ENCODE results near the gene GPR17. TPM values are rescaled to one million over a fixed set of nuclear protein-coding genes. Genes with fewer than 3 reads are reported as not detected.

GPR17 gene
- total RNA-seq, 2 experiments from 2014 or later, result not detected

DNA sequence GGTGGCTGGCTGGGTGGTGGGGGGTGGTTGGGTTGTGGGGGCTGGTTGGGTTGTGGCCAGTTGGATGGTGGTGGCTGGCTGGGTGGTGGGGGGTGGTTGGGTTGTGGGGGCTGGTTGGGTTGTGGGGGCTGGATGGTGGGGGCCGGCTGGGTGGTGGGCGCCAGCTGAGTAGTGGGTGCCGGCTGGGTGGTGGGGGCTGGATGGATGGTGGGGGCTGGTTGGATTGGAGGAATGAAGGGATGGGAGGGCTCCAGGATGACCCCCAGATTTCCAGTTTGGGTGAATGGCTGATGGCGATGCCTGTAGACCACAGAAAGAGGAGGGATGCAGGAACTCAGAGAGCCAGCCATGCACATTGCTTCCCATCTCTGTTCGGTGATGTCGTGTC lies 26.8 kb upstream of the GPR17 start:
- Mint-ChIP-seq H3K9me3 (no peaks in the 10 kb centered on the region), H3K4me3 (no peak overlapping the region), H3K27ac (no peak overlapping the region), H3K27me3 (ENCODE audit: low read depth) (no peaks in the 10 kb centered on the region), H3K4me1 (ENCODE audit: low read depth) (peaks cover 24% of the 10 kb centered on the region), H3K36me3 (ENCODE audit: low read depth) (no peaks in the 10 kb centered on the region)
- intact Hi-C loops (cut with micrococcal nuclease), result no loop called here
- CTCF ChIA-PET, result no interaction called here
- no peak for DNase-seq

DNA sequence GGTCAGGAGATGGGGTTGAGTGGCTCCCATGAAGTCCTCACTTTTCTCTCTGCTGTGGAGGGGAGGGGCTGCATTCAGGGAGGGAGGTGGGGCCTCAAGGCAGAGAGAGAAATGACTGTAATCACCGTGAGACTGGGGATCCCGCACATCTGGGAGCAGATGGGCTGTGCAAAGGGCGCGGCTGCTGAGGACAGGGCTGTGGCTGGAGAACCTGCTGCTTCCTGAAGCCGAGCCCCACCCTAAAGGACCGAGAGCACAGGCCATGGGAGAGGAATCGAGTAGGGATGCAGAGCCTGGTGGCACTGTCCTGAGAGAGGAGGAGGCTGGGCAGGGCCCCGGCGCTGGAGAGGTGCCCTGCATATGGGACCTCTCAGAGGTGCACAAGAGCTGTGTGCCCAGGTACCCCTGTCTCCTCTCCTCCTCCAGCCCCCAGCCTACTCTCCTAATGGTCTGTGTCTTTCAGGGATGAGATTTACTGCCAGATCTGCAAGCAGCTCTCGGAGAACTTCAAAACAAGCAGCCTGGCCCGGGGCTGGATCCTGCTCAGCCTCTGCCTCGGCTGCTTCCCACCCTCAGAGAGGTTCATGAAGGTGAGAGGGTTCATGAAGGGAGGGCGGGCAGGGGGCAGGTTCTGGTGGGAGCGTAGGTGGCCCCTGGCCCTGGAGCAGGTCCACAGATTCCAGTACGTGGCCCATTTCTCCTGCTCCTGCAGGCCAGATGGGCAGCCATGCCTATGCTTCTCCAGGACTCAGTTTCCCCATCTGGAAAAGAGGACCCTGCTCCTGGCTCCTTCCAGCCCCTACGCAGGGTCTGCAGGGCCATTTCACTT lies 25.9 kb upstream of the GPR17 start:
- H3K27ac Mint-ChIP-seq, result no peak overlapping the region
- no peaks in the 10 kb centered on the region for H3K27me3 Mint-ChIP-seq (ENCODE audit: low read depth)
- peaks cover 22% of the 10 kb centered on the region for H3K4me1 Mint-ChIP-seq (ENCODE audit: low read depth)
- DNase-seq, result peak; percentile 5
- no peaks in the 10 kb centered on the region for H3K36me3 Mint-ChIP-seq (ENCODE audit: low read depth)
- intact Hi-C loops (cut with micrococcal nuclease), result no loop called here
- CTCF ChIA-PET, result no interaction called here
- no peaks in the 10 kb centered on the region for H3K9me3 Mint-ChIP-seq
- H3K4me3 Mint-ChIP-seq, result no peak overlapping the region

DNA sequence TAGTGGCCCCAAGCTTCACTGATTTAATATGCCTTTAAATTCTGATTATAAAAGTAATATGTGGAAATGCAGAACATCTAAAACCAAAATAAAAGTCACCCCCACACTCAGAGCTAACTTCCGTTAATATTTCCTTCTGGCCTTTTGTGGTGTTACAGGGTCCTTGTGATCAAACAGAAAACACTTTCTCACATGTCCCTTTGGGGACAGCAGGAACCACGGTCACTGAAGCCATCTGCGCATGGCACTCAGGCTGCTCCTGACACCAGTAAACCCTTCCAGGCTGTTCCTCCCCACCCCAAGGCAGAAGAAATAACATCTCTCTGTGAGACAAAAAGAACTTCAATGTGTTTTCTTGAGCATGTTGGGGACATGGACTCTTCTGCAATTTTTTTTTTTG lies 25.1 kb upstream of the GPR17 start:
- intact Hi-C loops (cut with micrococcal nuclease), result no loop called here
- Mint-ChIP-seq H3K36me3 (ENCODE audit: low read depth) (no peaks in the 10 kb centered on the region), H3K27me3 (ENCODE audit: low read depth) (no peaks in the 10 kb centered on the region), H3K4me1 (ENCODE audit: low read depth) (peaks cover 18% of the 10 kb centered on the region), H3K27ac (no peak overlapping the region), H3K4me3 (no peak overlapping the region), H3K9me3 (no peaks in the 10 kb centered on the region)
- CTCF ChIA-PET, result no interaction called here
- DNase-seq, result no peak

DNA sequence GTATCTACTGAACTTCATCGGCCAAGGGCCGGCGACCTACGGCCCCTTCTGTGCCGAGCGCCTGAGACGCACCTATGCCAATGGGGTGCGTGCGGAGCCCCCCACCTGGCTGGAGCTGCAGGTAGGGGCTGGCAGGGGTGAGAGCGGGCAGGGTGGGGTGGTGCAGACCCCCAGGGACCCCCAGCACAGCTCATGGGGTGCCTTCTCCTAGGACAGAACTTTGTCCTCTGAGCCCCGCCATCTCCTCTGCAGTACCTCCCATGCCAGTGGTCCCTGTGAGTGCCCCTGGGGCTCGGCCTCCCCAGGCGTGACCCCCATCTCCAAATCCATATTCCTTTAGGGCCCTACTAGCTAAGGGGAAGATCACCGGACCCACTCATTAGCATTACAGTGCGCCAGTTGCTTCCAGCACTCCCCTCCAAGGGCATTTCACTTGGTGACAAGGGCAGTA lies 23.9 kb upstream of the GPR17 start:
- no peak overlapping the region for H3K4me3 Mint-ChIP-seq
- intact Hi-C loops (cut with micrococcal nuclease), result no loop called here
- no peak overlapping the region for H3K27ac Mint-ChIP-seq
- CTCF ChIA-PET, result no interaction called here
- H3K36me3 Mint-ChIP-seq (ENCODE audit: low read depth), result no peaks in the 10 kb centered on the region
- DNase-seq, result no peak
- H3K27me3 Mint-ChIP-seq (ENCODE audit: low read depth), result no peaks in the 10 kb centered on the region
- peaks cover 6% of the 10 kb centered on the region for H3K4me1 Mint-ChIP-seq (ENCODE audit: low read depth)
- H3K9me3 Mint-ChIP-seq, result no peaks in the 10 kb centered on the region

DNA sequence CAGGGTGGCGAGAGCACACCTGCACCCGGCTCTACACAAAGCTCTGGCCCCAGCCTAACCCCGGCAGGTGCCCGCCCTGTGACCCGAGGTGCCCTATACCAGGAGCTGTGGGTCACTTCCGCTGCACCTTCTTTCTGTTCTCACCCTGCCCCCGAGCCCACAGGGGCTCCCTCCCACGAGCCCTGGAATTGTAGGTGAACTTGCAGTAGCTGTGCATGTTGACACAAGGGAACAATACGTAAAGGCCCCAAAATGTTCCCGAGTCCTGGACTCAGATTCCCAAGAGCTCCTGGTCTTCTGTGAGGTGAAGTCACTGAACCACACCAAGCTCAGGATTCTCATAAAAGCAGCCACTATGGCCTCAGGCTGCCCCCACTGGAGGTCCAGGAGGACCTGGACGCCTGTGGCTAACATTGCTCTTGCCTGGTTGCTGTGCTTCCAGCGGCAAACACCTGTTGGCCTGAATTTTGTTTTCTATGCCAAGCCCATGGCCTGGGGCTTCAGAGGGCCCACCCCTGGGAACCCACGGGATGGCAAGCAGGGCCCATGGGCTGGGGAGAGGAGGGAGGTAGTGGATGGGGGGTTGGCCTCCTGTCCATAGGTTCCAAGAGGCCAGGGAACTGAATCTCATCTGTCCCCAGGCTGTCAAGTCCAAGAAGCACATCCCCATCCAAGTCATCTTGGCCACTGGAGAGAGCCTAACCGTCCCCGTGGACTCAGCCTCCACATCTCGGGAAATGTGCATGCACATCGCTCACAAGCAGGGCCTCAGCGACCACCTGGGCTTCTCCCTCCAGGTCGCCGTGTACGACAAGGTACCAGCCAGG lies 23.2 kb upstream of the GPR17 start:
- CTCF ChIA-PET, result interaction anchor here (0.6 kb wide), 1 partner anchor 286 kb away, joined by 3 read pairs; no protein-coding TSS in a partner anchor
- Mint-ChIP-seq H3K27me3 (ENCODE audit: low read depth) (no peaks in the 10 kb centered on the region), H3K36me3 (ENCODE audit: low read depth) (no peaks in the 10 kb centered on the region), H3K9me3 (no peaks in the 10 kb centered on the region), H3K4me3 (no peak overlapping the region), H3K4me1 (ENCODE audit: low read depth) (peaks cover 3% of the 10 kb centered on the region), H3K27ac (no peak overlapping the region)
- intact Hi-C loops (cut with micrococcal nuclease), result no loop called here
- no peak for DNase-seq

DNA sequence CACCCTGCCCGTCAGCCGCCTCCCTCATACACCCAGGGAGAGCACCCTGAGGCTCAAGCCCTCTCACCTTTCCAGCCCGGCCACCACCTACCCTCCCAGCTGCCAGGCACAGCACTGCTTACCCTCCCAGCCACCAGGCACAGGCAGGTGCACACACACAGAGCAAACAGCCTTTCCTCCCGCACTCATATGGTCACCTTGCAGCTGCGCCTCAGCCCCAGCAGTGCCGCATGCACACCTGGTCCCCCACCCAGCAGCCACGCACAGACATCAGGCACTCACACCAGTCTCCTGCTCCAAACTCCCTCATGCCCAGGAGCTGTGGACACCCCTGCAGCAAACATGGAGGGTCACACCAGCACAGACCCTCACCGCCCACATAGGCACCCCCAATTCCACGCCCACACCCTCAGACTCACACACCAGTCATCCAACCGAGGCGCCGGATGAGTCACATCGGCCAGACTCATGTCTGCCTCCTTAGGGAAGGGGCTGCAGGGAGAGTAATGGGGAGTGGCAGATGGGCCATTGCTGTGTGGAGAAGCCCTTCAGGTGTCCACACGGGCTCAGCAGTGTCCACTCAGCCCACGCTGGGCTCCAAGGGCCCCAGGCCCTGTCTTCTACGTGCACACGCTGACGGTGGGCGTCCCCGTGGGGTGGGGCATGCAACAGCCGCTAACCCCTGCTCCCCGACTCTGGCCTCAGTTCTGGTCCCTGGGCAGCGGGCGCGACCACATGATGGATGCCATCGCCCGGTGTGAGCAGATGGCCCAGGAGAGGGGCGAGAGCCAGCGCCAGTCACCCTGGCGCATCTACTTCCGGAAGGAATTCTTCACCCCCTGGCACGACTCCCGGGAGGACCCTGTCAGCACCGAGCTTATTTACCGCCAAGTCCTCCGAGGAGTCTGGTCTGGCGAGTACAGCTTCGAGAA lies 22.3 kb upstream of the GPR17 start:
- no peaks in the 10 kb centered on the region for H3K27me3 Mint-ChIP-seq (ENCODE audit: low read depth)
- no peak overlapping the region for H3K4me3 Mint-ChIP-seq
- H3K4me1 Mint-ChIP-seq (ENCODE audit: low read depth), result peaks cover 2% of the 10 kb centered on the region
- intact Hi-C loops (cut with micrococcal nuclease), result no loop called here
- H3K9me3 Mint-ChIP-seq, result no peaks in the 10 kb centered on the region
- CTCF ChIA-PET, result interaction anchor here (0.8 kb wide), 1 partner anchor 28 kb away, joined by 3 read pairs; no protein-coding TSS in a partner anchor
- H3K27ac Mint-ChIP-seq, result no peak overlapping the region
- no peaks in the 10 kb centered on the region for H3K36me3 Mint-ChIP-seq (ENCODE audit: low read depth)
- no peak for DNase-seq

DNA sequence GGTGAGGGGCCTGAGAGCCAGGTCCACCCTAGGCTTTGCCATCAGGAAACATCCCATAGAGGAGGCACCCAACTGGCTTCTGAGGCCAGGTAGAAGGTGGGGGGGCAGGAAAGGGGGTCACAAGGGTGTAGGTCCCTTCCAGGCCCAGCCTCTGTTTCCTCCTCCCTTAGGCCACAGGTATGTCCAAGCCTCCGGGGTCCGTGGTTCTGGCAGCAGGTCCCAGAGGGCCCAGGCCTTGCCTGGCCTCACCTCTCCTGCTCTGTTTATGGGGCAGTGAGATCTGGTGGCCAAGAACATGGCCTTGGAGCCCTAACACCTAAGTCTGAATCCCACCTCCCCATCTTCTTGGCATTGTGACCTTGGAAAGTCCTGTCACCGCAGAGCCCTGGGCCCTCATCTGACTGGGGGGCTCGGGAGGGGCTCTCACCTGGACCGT lies 21.6 kb upstream of the GPR17 start:
- Mint-ChIP-seq H3K36me3 (ENCODE audit: low read depth) (no peaks in the 10 kb centered on the region), H3K27me3 (ENCODE audit: low read depth) (no peaks in the 10 kb centered on the region), H3K27ac (no peak overlapping the region), H3K4me1 (ENCODE audit: low read depth) (peaks cover 2% of the 10 kb centered on the region), H3K9me3 (no peaks in the 10 kb centered on the region), H3K4me3 (no peak overlapping the region)
- intact Hi-C loops (cut with micrococcal nuclease), result no loop called here
- CTCF ChIA-PET, result interaction anchor here (0.8 kb wide), 1 partner anchor 29 kb away, joined by 3 read pairs; no protein-coding TSS in a partner anchor
- DNase-seq, result no peak

DNA sequence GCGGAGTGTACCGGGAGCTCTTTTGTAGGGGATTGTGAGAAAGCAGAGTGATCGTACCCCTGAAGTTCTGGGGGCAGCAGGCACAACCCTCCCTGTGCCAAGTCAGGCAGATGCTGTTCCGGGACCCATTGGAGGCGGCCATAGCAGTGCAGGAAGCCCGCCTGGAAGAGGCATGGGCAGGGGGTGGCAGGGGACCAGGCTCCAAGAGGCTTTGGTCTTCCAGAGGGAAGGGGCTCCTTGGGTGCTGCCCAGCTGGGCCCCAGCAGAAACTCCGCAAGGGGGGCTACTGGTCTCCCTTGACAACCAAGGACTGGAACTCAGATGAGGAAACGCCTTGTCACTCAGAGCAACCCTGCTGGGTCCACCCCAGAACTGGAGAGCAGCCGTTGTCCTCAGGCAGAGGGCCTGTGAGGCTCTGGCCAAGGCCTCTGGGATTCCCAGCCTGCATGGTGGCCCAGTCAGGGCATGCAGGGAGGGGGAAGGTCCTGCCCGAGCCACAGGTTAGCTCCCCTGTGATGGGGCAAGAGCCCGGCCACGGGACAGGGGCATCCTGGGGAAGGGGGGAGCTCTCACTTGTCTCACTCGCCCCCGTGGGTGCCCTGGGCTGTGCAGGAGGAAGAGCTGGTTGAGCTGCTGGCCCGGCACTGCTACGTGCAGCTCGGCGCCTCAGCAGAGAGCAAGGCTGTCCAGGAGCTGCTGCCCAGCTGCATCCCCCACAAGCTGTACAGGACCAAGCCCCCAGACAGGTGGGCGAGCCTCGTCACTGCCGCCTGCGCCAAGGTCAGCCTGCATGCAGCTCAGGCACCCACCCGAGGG lies 21.0 kb upstream of the GPR17 start:
- Mint-ChIP-seq H3K27me3 (ENCODE audit: low read depth) (no peaks in the 10 kb centered on the region), H3K9me3 (no peaks in the 10 kb centered on the region), H3K36me3 (ENCODE audit: low read depth) (no peaks in the 10 kb centered on the region), H3K27ac (no peak overlapping the region), H3K4me3 (no peak overlapping the region), H3K4me1 (ENCODE audit: low read depth) (no peaks in the 10 kb centered on the region)
- no peak for DNase-seq
- CTCF ChIA-PET, result interaction anchor here (1.1 kb wide), 1 partner anchor 34 kb away, joined by 3 read pairs; no protein-coding TSS in a partner anchor
- intact Hi-C loops (cut with micrococcal nuclease), result no loop called here

DNA sequence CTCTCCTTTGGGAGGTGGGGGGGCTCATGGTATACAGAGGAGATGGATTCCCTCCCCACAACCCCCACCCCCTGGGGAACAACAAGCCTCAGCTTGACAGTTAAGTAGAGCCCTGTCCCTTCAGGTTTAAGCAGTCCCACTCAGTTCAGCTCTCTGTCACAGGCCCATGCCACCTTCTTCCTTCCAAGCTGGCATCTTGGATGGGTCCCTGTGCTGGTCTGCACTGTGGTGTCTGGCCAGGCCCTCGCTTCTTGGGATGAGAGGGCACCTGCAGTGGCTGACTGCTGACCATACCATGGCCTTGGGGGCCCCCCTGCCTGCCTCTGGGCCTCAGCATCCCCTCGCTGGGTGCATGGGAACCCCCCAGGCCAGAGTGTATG lies 20.4 kb upstream of the GPR17 start:
- Mint-ChIP-seq H3K9me3 (no peaks in the 10 kb centered on the region), H3K4me3 (no peak overlapping the region), H3K27me3 (ENCODE audit: low read depth) (no peaks in the 10 kb centered on the region), H3K4me1 (ENCODE audit: low read depth) (peaks cover 3% of the 10 kb centered on the region), H3K27ac (no peak overlapping the region), H3K36me3 (ENCODE audit: low read depth) (no peaks in the 10 kb centered on the region)
- DNase-seq, result no peak
- intact Hi-C loops (cut with micrococcal nuclease), result no loop called here
- CTCF ChIA-PET, result interaction anchor here (1.1 kb wide), 1 partner anchor 35 kb away, joined by 3 read pairs; no protein-coding TSS in a partner anchor

DNA sequence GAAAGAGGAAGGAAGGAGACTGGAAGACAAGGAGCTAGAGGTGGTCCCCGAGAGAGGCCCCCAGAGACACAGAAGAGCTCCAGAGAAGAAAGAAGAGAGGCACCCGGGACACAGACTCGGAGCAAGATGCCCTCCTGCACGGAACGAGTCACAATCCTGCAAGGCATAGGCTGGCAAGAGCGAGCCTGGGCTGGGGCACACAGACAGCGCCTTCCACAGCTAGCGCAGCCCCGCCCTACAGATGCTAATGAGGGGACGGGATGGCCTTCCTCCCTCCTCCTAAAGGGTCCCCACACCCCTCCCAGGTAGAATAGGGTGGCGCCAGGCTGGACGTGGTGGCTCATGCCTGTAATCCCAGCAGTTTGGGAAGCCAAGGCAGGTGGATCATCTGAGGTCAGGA lies 19.8 kb upstream of the GPR17 start:
- intact Hi-C loops (cut with micrococcal nuclease), result no loop called here
- Mint-ChIP-seq H3K27me3 (ENCODE audit: low read depth) (no peaks in the 10 kb centered on the region), H3K4me1 (ENCODE audit: low read depth) (peaks cover 6% of the 10 kb centered on the region), H3K9me3 (no peaks in the 10 kb centered on the region), H3K4me3 (no peak overlapping the region), H3K36me3 (ENCODE audit: low read depth) (no peaks in the 10 kb centered on the region), H3K27ac (no peak overlapping the region)
- CTCF ChIA-PET, result no interaction called here
- DNase-seq, result no peak

DNA sequence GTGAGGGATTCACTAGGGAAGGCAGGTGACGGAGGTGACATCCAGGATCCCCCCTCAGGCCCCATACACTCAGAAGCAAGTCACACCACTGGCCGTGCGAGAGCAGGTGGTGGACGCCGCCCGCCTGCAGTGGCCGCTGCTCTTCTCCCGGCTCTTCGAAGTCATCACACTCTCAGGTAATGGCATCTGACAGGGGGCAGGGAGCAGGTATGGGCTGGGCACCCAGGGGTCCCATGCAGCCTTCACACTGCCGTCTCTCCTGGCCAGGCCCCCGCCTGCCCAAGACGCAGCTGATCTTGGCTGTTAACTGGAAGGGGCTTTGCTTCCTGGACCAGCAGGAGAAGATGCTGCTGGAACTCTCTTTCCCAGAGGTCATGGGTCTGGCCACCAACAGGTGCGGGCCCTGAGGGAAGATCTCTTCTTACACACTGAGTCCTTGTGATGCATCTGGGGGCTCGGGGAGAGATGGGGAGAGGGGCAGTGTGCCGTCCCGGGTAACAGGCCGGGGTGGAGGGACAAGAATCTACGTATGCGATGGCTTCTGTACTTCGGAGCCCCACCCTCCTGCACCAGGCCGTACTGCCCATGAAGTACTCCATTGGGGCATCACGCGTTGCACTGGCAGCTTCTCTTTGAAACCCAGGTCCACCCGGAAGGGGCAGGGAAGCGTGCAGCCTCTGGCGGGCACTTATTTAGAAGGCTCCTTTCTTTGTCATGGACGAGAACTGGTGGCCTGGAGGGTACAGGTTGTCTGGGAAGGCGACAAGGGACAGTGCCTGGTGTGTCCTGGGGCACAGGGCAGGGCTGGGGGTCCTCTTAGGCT lies 18.8 kb upstream of the GPR17 start:
- intact Hi-C loops (cut with micrococcal nuclease), result no loop called here
- H3K27me3 Mint-ChIP-seq (ENCODE audit: low read depth), result no peaks in the 10 kb centered on the region
- CTCF ChIA-PET, result no interaction called here
- H3K36me3 Mint-ChIP-seq (ENCODE audit: low read depth), result no peaks in the 10 kb centered on the region
- peaks cover 6% of the 10 kb centered on the region for H3K4me1 Mint-ChIP-seq (ENCODE audit: low read depth)
- DNase-seq, result no peak
- H3K9me3 Mint-ChIP-seq, result no peaks in the 10 kb centered on the region
- no peak overlapping the region for H3K4me3 Mint-ChIP-seq
- no peak overlapping the region for H3K27ac Mint-ChIP-seq
